H1 (cell line): Measurements from ENCODE around the gene EFEMP1. TPM values are rescaled to one million over a fixed set of nuclear protein-coding genes. Genes with fewer than 3 reads are reported as not detected.

ENCODE experiments used
- CTCF ChIA-PET: fragments of 300-600 bp; sonication (Branson Sonifier 250); formaldehyde crosslinking; loops from one replicate; lab custom pipeline; 2021; ENCODE audit not compliant: partially characterized antibody; lab: Charles Lee
- POLR2A ChIA-PET: fragments of 300-600 bp; sonication (Branson Sonifier 250); formaldehyde crosslinking; loops from one replicate; lab custom pipeline; 2021; ENCODE audit warnings: inconsistent platforms; ENCODE audit not compliant: partially characterized antibody; lab: Charles Lee
- DNase-seq, 2 experiments: peaks; one replicate each; pipeline versions ENCODE4 v3.0.0 to v3.0.0-alpha.2; 2010 to 2022; ENCODE audit warnings: low spot score in 2 of 2, low read depth in 1 of 2, mixed read lengths in 1 of 2
- FAIRE-seq: peaks from 2 replicates; lab custom pipeline; 2011; peaks lifted over from hg19 to GRCh38; lab: Jason Lieb, UNC
- H2AFZ ChIP-seq: 2 replicates; pipeline ENCODE4 v1.8.1; 2012; ENCODE audit warnings: low read length, inconsistent platforms
- H2AK5ac ChIP-seq: 2 replicates; pipeline ENCODE4 v1.6.1; 2013; ENCODE audit warnings: low read depth, low read length
- H2BK120ac ChIP-seq: replicated peaks from 2 replicates; pipeline ENCODE3; 2013; ENCODE audit warnings: low read depth, low read length, inconsistent platforms
- H2BK12ac ChIP-seq: 2 replicates; pipeline ENCODE4 v1.6.1; 2013; ENCODE audit warnings: low read depth, low read length
- H2BK15ac ChIP-seq: 2 replicates; pipeline ENCODE4 v1.6.1; 2013; ENCODE audit warnings: low read length
- H2BK20ac ChIP-seq: 2 replicates; pipeline ENCODE4 v1.6.1; 2013; ENCODE audit warnings: low read length
- H2BK5ac ChIP-seq: 2 replicates; pipeline ENCODE4 v1.6.1; 2013; ENCODE audit warnings: low read depth, low read length
- H3K14ac ChIP-seq: 2 replicates; pipeline ENCODE4 v1.6.1; 2013; ENCODE audit warnings: inconsistent platforms; ENCODE audit not compliant: insufficient read length
- H3K18ac ChIP-seq: 2 replicates; pipeline ENCODE4 v1.6.1; 2013; ENCODE audit warnings: low read length; ENCODE audit errors: extremely low read depth
- H3K23ac ChIP-seq: 2 replicates; pipeline ENCODE4 v1.6.1; 2013; ENCODE audit warnings: inconsistent platforms; ENCODE audit not compliant: insufficient read length
- H3K23me2 ChIP-seq: 2 replicates; pipeline ENCODE4 v1.6.1; 2013; ENCODE audit warnings: low read depth, low read length
- H3K27ac ChIP-seq: 2 replicates; pipeline ENCODE4 v1.6.1; 2011; ENCODE audit warnings: low read depth, low read length, inconsistent platforms
- H3K27me3 ChIP-seq, 4 experiments: replicated peaks in 1 of 4; 1 replicate in 1 of 4; 2 replicates in 3 of 4; pipeline versions ENCODE4 v1.6.1 to v1.8.1; 2011 to 2013; ENCODE audit warnings: low read length in 3 of 4, mild to moderate bottlenecking in 3 of 4, inconsistent platforms in 2 of 4, mixed read lengths in 2 of 4, moderate library complexity in 1 of 4; ENCODE audit not compliant: control insufficient read depth in 3 of 4, insufficient read depth in 3 of 4; ENCODE audit errors: extremely low read depth in 1 of 4
- H3K36me3 ChIP-seq, 4 experiments: 2 replicates each; pipeline versions ENCODE4 v1.6.1 to v1.8.1; 2011 to 2013; ENCODE audit warnings: mild to moderate bottlenecking in 4 of 4, low read length in 3 of 4, moderate library complexity in 2 of 4, control low read depth in 1 of 4, inconsistent platforms in 1 of 4; ENCODE audit not compliant: insufficient read depth in 4 of 4, control insufficient read depth in 2 of 4
- H3K4ac ChIP-seq: replicated peaks from 2 replicates; pipeline ENCODE3; 2013; ENCODE audit warnings: low read length, low read depth, mixed read lengths, inconsistent platforms; ENCODE audit not compliant: insufficient read length
- H3K4me1 ChIP-seq, 4 experiments: replicated peaks in 1 of 4; 1 replicate in 1 of 4; 2 replicates in 3 of 4; pipeline versions ENCODE4 v1.6.1 to v1.8.1; 2011 to 2013; ENCODE audit warnings: low read length in 3 of 4, inconsistent platforms in 2 of 4, mixed read lengths in 1 of 4; ENCODE audit not compliant: insufficient read depth in 4 of 4, control insufficient read depth in 3 of 4
- H3K4me2 ChIP-seq, 2 experiments: 2 replicates each; pipeline versions ENCODE4 v1.6.1 to v1.8.1; 2011 to 2013; ENCODE audit warnings: low read depth in 2 of 2, low read length in 2 of 2, control low read depth in 1 of 2, inconsistent platforms in 1 of 2, mild to moderate bottlenecking in 1 of 2; ENCODE audit not compliant: insufficient read depth in 1 of 2
- H3K4me3 ChIP-seq, 4 experiments: fragments of 200-600, 300-600 bp in 1 of 4; sonication (generic), shearing (Covaris generic), sonication (Bioruptor Twin) in 1 of 4; 2 replicates each; pipeline versions ENCODE4 v1.5.1 to v1.8.1; 2011 to 2016; ENCODE audit warnings: low read length in 4 of 4, low read depth in 3 of 4, control low read depth in 2 of 4, inconsistent platforms in 2 of 4, mild to moderate bottlenecking in 2 of 4, mixed read lengths in 1 of 4, moderate library complexity in 1 of 4; ENCODE audit not compliant: insufficient read depth in 2 of 4; ENCODE audit errors: extremely low read depth in 1 of 4
- H3K56ac ChIP-seq: replicated peaks from 2 replicates; pipeline ENCODE3; 2013; ENCODE audit warnings: low read depth, mild to moderate bottlenecking, mixed read lengths, low read length, inconsistent platforms; ENCODE audit not compliant: insufficient read length
- H3K79me1 ChIP-seq: 2 replicates; pipeline ENCODE4 v1.6.1; 2013; ENCODE audit warnings: low read depth, low read length, control low read depth
- H3K79me2 ChIP-seq, 2 experiments: 2 replicates each; pipeline versions ENCODE4 v1.6.1 to v1.8.1; 2012 to 2013; ENCODE audit warnings: low read length in 2 of 2, mild to moderate bottlenecking in 2 of 2, inconsistent platforms in 1 of 2; ENCODE audit not compliant: insufficient read depth in 2 of 2, control insufficient read depth in 1 of 2
- H3K9ac ChIP-seq, 4 experiments: replicated peaks in 1 of 4; 1 replicate in 1 of 4; 2 replicates in 3 of 4; pipeline versions ENCODE4 v1.6.1 to v1.8.1; 2011 to 2013; ENCODE audit warnings: low read depth in 3 of 4, low read length in 3 of 4, control low read depth in 2 of 4, mild to moderate bottlenecking in 2 of 4, moderate library complexity in 2 of 4, inconsistent platforms in 1 of 4; ENCODE audit errors: extremely low read depth in 1 of 4
- H3K9me3 ChIP-seq, 2 experiments: 2 replicates each; pipeline versions ENCODE4 v1.6.1 to v1.8.1; 2012 to 2013; ENCODE audit warnings: mild to moderate bottlenecking in 2 of 2, moderate library complexity in 2 of 2, control low read depth in 1 of 2, inconsistent platforms in 1 of 2, low read depth in 1 of 2, low read length in 1 of 2, mixed read lengths in 1 of 2; ENCODE audit not compliant: insufficient read depth in 2 of 2
- H4K20me1 ChIP-seq, 2 experiments: replicated peaks in 1 of 2; 2 replicates each; pipeline versions ENCODE3 to v1.8.1; 2011 to 2013; ENCODE audit warnings: inconsistent platforms in 2 of 2, low read length in 2 of 2, mild to moderate bottlenecking in 1 of 2; ENCODE audit not compliant: insufficient read depth in 2 of 2, control insufficient read depth in 1 of 2
- H4K5ac ChIP-seq: 2 replicates; pipeline ENCODE4 v1.6.1; 2013; ENCODE audit warnings: low read length, low read depth, mixed read lengths, inconsistent platforms; ENCODE audit not compliant: insufficient read length
- H4K8ac ChIP-seq: 2 replicates; pipeline ENCODE4 v1.8.0; 2013; ENCODE audit warnings: mild to moderate bottlenecking, moderate library complexity, low read length, inconsistent platforms; ENCODE audit not compliant: insufficient read depth; ENCODE audit errors: extremely low read depth
- H4K91ac ChIP-seq: replicated peaks from 2 replicates; pipeline ENCODE3; 2013; ENCODE audit warnings: low read length, mixed read lengths, inconsistent platforms; ENCODE audit not compliant: insufficient read length
- RFX5 ChIP-seq: IDR thresholded peaks from 2 replicates; pipeline ENCODE4 v1.6.1; 2011; ENCODE audit warnings: low read depth, low read length, improper control_type of control experiment, borderline replicate concordance
- SIX5 ChIP-seq: IDR thresholded peaks from 2 replicates; pipeline ENCODE4 v1.6.1; 2011; ENCODE audit warnings: mild to moderate bottlenecking, low read depth, low read length
- TBP ChIP-seq: IDR thresholded peaks from 2 replicates; pipeline ENCODE4 v1.6.1; 2011; ENCODE audit warnings: low read depth, low read length, improper control_type of control experiment
- WGBS, 2 experiments: shearing (Covaris generic) in 1 of 2; methylation state at CpG; one replicate each; pipeline versions ENCODE4 v1.1.6 to v1.1.7; 2013 to 2015; ENCODE audit warnings: low lambda C conversion rate in 2 of 2, mixed read lengths in 2 of 2, inconsistent platforms in 1 of 2, low coverage in 1 of 2, missing lambda C conversion rate in 1 of 2; ENCODE audit not compliant: insufficient replicate concordance in 2 of 2, insufficient coverage in 1 of 2, insufficient read length in 1 of 2; ENCODE audit errors: extremely low coverage in 1 of 2, missing lambda C conversion rate in 1 of 2; 5-methylcytosine and 5-hydroxymethylcytosine counted together
- polyA plus RNA-seq, 7 experiments: library from polyadenylated mRNA; depleted of rRNA in 3 of 7; stranded (reverse) in 5 of 7; unstranded in 2 of 7; fragments of >200 nt in 5 of 7; fragments of 200-250 nt in 2 of 7; gene quantifications; 1 replicate in 5 of 7; 2 replicates in 1 of 7; 4 replicates in 1 of 7; pipeline versions ENCODE4 v1.2.1 to v1.2.3, GENCODE V29; 2011 to 2013; ENCODE audit warnings: missing spikeins in 2 of 7, mixed read lengths in 2 of 7
- total RNA-seq: library from RNA; stranded (reverse); fragmentation: NEBNext Ultra II Directional; extraction: Animal tissue kit (Norgen Biotek cat#: 25700); gene quantifications from 2 replicates; pipeline ENCODE4 v1.2.1, GENCODE V29; 2021

EFEMP1 gene
- total and polyA plus RNA-seq, 2 of the 8 experiments (the other 6 are each of a cell fraction or from before 2014, with no cell fraction given): 15.5 to 19.7 TPM

DNA sequence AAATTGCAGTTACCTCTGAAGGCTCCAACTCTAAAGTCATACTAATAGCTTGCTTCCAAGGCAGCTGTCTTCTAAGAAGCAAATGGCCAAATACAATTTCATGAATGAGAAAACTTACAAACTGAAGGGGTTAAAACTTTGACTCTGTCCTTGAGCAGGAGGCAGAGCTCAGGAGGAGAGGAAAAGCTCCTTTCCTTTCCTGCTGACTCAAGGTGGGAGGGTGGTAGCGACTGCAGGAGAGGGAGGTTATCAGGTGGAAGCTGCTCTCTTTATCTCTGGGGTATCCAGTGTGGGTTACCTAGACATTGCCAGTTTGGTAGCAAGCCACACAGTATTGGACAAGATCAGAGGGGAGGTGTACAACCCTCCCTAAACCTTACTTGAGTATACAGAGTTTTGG is 2.7 kb upstream of the EFEMP1 start:
- no peaks in the 10 kb centered on the region for H3K36me3 ChIP-seq
- H2BK12ac ChIP-seq: no peak overlapping the region
- no peak overlapping the region for H3K27ac ChIP-seq
- H4K5ac ChIP-seq: no peak overlapping the region
- H2BK5ac ChIP-seq: no peak overlapping the region
- no peak overlapping the region for H4K8ac ChIP-seq
- peaks cover 15% of the 10 kb centered on the region for H3K23me2 ChIP-seq
- H3K18ac ChIP-seq: no peak overlapping the region
- H3K4me2 ChIP-seq: no peak overlapping the region; a peak in 1 of 4 replicates
- 15% methylated on average over 1 of the region's 1 CpG; no CpG with 5 or more reads in 1 of the 2 experiments for WGBS, 2 experiments
- no peak overlapping the region for H4K91ac ChIP-seq
- no peak overlapping the region for H2AK5ac ChIP-seq
- no peaks in the 10 kb centered on the region for H3K79me1 ChIP-seq
- no peak overlapping the region for H2AFZ ChIP-seq
- no peak overlapping the region for H3K4me3 ChIP-seq
- H3K9ac ChIP-seq: no peak overlapping the region
- H3K56ac ChIP-seq: no peak overlapping the region
- H4K20me1 ChIP-seq: no peaks in the 10 kb centered on the region
- H3K14ac ChIP-seq: no peak overlapping the region
- H3K27me3 ChIP-seq: peaks cover 1 to 17% (median 11%) of the 10 kb centered on the region in 4 experiments
- no peak for TF ChIP-seq TBP
- TF ChIP-seq SIX5: no peak
- no peak for TF ChIP-seq RFX5
- no peak for DNase-seq
- H2BK20ac ChIP-seq: no peak overlapping the region
- peaks cover 0 to 5% (median 3%) of the 10 kb centered on the region in 4 experiments; a peak in 3 of 7 replicates for H3K4me1 ChIP-seq
- no peak overlapping the region for H2BK15ac ChIP-seq
- H3K23ac ChIP-seq: no peak overlapping the region
- POLR2A ChIA-PET: interaction anchor here (0.8 kb wide), 1 partner anchor 83 kb away, joined by 3 read pairs; no protein-coding TSS in a partner anchor
- no peak overlapping the region for H3K4ac ChIP-seq
- no peak overlapping the region for H2BK120ac ChIP-seq
- no peak for FAIRE-seq
- CTCF ChIA-PET: interaction anchor here (0.7 to 1.5 kb wide), 5 partner anchors 14 to 207 kb away, joined by 3 to 8 read pairs (median 4); no protein-coding TSS in a partner anchor
- H3K9me3 ChIP-seq: no peaks in the 10 kb centered on the region
- H3K79me2 ChIP-seq: no peaks in the 10 kb centered on the region
